IMR-90 (cell line): ENCODE data around the gene TRIM37. TPM values are rescaled to one million over a fixed set of nuclear protein-coding genes. Genes with fewer than 3 reads are reported as not detected.

Experiments
- ATAC-seq: fragments of 200-7000 bp; cut with Tn5 transposase; 2 replicates; pipeline ENCODE4 v1.9.1; 2020; ENCODE audit warnings: low read depth, mild to moderate bottlenecking, moderate library complexity
- BruUV-seq: library from RNA; stranded (reverse); fragments of 400-500 nt; replicated peaks from 2 replicates; lab custom pipeline; 2021; lab: Mats Ljungman, UMichigan
- CTCF ChIA-PET: fragments of 300-600 bp; formaldehyde crosslinking; extraction: SDS; loops from one replicate; lab custom pipeline; 2021; ENCODE audit warnings: antibody characterized with exemption; lab: Yijun Ruan, JAX
- POLR2A ChIA-PET: fragments of 300-600 bp; sonication (Branson Sonifier 250); formaldehyde crosslinking; loops from one replicate; lab custom pipeline; 2022; ENCODE audit warnings: antibody characterized with exemption; ENCODE audit not compliant: unreplicated experiment; lab: Charles Lee
- DNase-seq: peaks from one replicate; pipeline ENCODE4 v3.0.0; 2013
- H2AFZ ChIP-seq: replicated peaks from 2 replicates; pipeline ENCODE3; 2013; ENCODE audit warnings: low read length, mild to moderate bottlenecking; ENCODE audit not compliant: poor library complexity
- H2AK5ac ChIP-seq: 2 replicates; pipeline ENCODE4 v1.6.1; 2013; ENCODE audit warnings: low read depth, low read length, inconsistent platforms
- H2AK9ac ChIP-seq: replicated peaks from 2 replicates; pipeline ENCODE3; 2013; ENCODE audit warnings: mild to moderate bottlenecking, low read depth, low read length, moderate library complexity; ENCODE audit not compliant: poor library complexity
- H2BK120ac ChIP-seq: 2 replicates; pipeline ENCODE4 v1.6.1; 2013; ENCODE audit warnings: low read depth, low read length, inconsistent platforms
- H2BK15ac ChIP-seq: 3 replicates; pipeline ENCODE4 v1.6.1; 2013; ENCODE audit warnings: low read depth, low read length, inconsistent platforms
- H2BK20ac ChIP-seq: 2 replicates; pipeline ENCODE4 v1.6.1; 2013; ENCODE audit warnings: low read depth, mild to moderate bottlenecking, inconsistent platforms, low read length, moderate library complexity
- H2BK5ac ChIP-seq: 2 replicates; pipeline ENCODE4 v1.6.1; 2013; ENCODE audit warnings: mild to moderate bottlenecking, low read depth, low read length, inconsistent platforms; ENCODE audit not compliant: poor library complexity, severe bottlenecking
- H3K14ac ChIP-seq: replicated peaks from 2 replicates; pipeline ENCODE4 v1.6.1; 2013; ENCODE audit warnings: low read depth, low read length, inconsistent platforms
- H3K18ac ChIP-seq: 2 replicates; pipeline ENCODE4 v1.6.1; 2013; ENCODE audit warnings: low read depth, low read length, control low read depth
- H3K23ac ChIP-seq: 2 replicates; pipeline ENCODE4 v1.6.1; 2013; ENCODE audit warnings: low read depth, low read length, inconsistent platforms
- H3K27ac ChIP-seq: 2 replicates; pipeline ENCODE4 v1.5.1; 2013; ENCODE audit warnings: mild to moderate bottlenecking, control low read depth, low read length; ENCODE audit not compliant: insufficient read depth
- H3K27me3 ChIP-seq: 2 replicates; pipeline ENCODE4 v1.6.1; 2013; ENCODE audit warnings: low read length; ENCODE audit not compliant: control insufficient read depth, insufficient read depth
- H3K36me3 ChIP-seq: 2 replicates; pipeline ENCODE4 v1.6.1; 2013; ENCODE audit warnings: low read length, mixed read lengths; ENCODE audit not compliant: control insufficient read depth, insufficient read depth
- H3K4ac ChIP-seq: 2 replicates; pipeline ENCODE4 v1.6.1; 2013; ENCODE audit warnings: low read depth, low read length, inconsistent platforms
- H3K4me1 ChIP-seq: 2 replicates; pipeline ENCODE4 v1.6.1; 2013; ENCODE audit warnings: low read length, mixed read lengths; ENCODE audit not compliant: control insufficient read depth, insufficient read depth
- H3K4me2 ChIP-seq: 2 replicates; pipeline ENCODE4 v1.6.1; 2013; ENCODE audit warnings: low read depth, mild to moderate bottlenecking, control low read depth, low read length, moderate library complexity
- H3K4me3 ChIP-seq: 2 replicates; pipeline ENCODE4 v1.5.1; 2013; ENCODE audit warnings: low read depth, mild to moderate bottlenecking, control low read depth, low read length, moderate library complexity; ENCODE audit not compliant: insufficient read depth
- H3K56ac ChIP-seq: 2 replicates; pipeline ENCODE4 v1.6.1; 2013; ENCODE audit warnings: low read length, inconsistent platforms; ENCODE audit not compliant: insufficient read depth; ENCODE audit errors: extremely low read depth
- H3K79me1 ChIP-seq, 2 experiments: 2 replicates each; pipeline ENCODE4 v1.6.1; 2013; ENCODE audit warnings: low read length in 2 of 2, inconsistent platforms in 1 of 2, low read depth in 1 of 2
- H3K9ac ChIP-seq: 2 replicates; pipeline ENCODE4 v1.6.1; 2013; ENCODE audit warnings: low read depth, low read length, control low read depth
- H3K9me1 ChIP-seq: 2 replicates; pipeline ENCODE4 v1.6.1; 2013; ENCODE audit warnings: low read length, inconsistent platforms; ENCODE audit not compliant: insufficient read depth
- H3K9me3 ChIP-seq: 2 replicates; pipeline ENCODE4 v1.6.1; 2013; ENCODE audit warnings: low read length; ENCODE audit not compliant: control insufficient read depth, insufficient read depth
- H4K20me1 ChIP-seq: 2 replicates; pipeline ENCODE4 v1.6.1; 2013; ENCODE audit warnings: low read length, inconsistent platforms; ENCODE audit not compliant: insufficient read depth
- H4K5ac ChIP-seq: 2 replicates; pipeline ENCODE4 v1.6.1; 2013; ENCODE audit warnings: mild to moderate bottlenecking, low read depth, low read length, control low read depth
- H4K8ac ChIP-seq, 2 experiments: 2 replicates each; pipeline ENCODE4 v1.6.1; 2013; ENCODE audit warnings: low read depth in 2 of 2, low read length in 2 of 2, control low read depth in 1 of 2, inconsistent platforms in 1 of 2
- H4K91ac ChIP-seq: 2 replicates; pipeline ENCODE4 v1.6.1; 2013; ENCODE audit warnings: low read depth, low read length, inconsistent platforms; ENCODE audit not compliant: insufficient read depth
- CEBPB ChIP-seq: IDR thresholded peaks from 2 replicates; pipeline ENCODE4 v1.6.1; 2012; ENCODE audit warnings: low read depth, low read length, improper control_type of control experiment
- CHD1 ChIP-seq: IDR thresholded peaks from 2 replicates; pipeline ENCODE4 v1.6.1; 2012; ENCODE audit warnings: low read depth, low read length, improper control_type of control experiment
- FOS ChIP-seq: fragments of 150-350 bp; IDR thresholded peaks from 2 replicates; pipeline ENCODE4 v1.6.1; 2016; ENCODE audit warnings: low read depth, low read length
- MAFK ChIP-seq: IDR thresholded peaks from 2 replicates; pipeline ENCODE4 v1.6.1; 2012; ENCODE audit warnings: low read depth, low read length, improper control_type of control experiment
- MAZ ChIP-seq: IDR thresholded peaks from 2 replicates; pipeline ENCODE4 v1.6.1; 2012; ENCODE audit warnings: low read depth, mild to moderate bottlenecking, low read length, improper control_type of control experiment, moderate library complexity, borderline replicate concordance
- MXI1 ChIP-seq: IDR thresholded peaks from 2 replicates; pipeline ENCODE4 v1.6.1; 2012; ENCODE audit warnings: low read depth, mild to moderate bottlenecking, low read length, moderate library complexity, borderline replicate concordance
- POLR2A ChIP-seq: IDR thresholded peaks from 2 replicates; pipeline ENCODE4 v1.6.1; 2012; ENCODE audit warnings: mild to moderate bottlenecking, low read depth, low read length
- RAD21 ChIP-seq: IDR thresholded peaks from 2 replicates; pipeline ENCODE4 v1.6.1; 2012; ENCODE audit warnings: low read length, improper control_type of control experiment
- SMC3 ChIP-seq: fragments of 150-350 bp; IDR thresholded peaks from 2 replicates; pipeline ENCODE4 v1.6.1; 2016; ENCODE audit warnings: low read depth, mild to moderate bottlenecking, antibody characterized with exemption, low read length, moderate library complexity
- WGBS, 2 experiments: methylation state at CpG; one replicate each; pipeline versions ENCODE4 v1.1.5 to v1.1.7; 2013; ENCODE audit warnings: missing lambda C conversion rate in 2 of 2; ENCODE audit not compliant: insufficient read length in 1 of 2; ENCODE audit errors: extremely low coverage in 2 of 2; 5-methylcytosine and 5-hydroxymethylcytosine counted together
- dilution Hi-C: fragments of 300-500 bp; cut with HindIII; formaldehyde crosslinking; loops from one replicate; pipeline ENCODE4 v1.14.3; 2018; ENCODE audit warnings: low sequenced_read_pairs; ENCODE audit not compliant: unreplicated experiment
- in situ Hi-C: fragments of 300-500 bp; cut with MboI; formaldehyde crosslinking; loops from 3 replicates; pipeline ENCODE4 v1.14.3; 2019; ENCODE audit warnings: low sequenced_read_pairs, inconsistent platforms, mixed read lengths
- intact Hi-C: fragments of 100-400 bp; cut with micrococcal nuclease; formaldehyde crosslinking; loops from 2 replicates; pipeline ENCODE4 v1.10.0; 2022
- polyA plus RNA-seq, 3 experiments: library from polyadenylated mRNA; depleted of rRNA; stranded (reverse); fragments of >200 nt; gene quantifications; 2 replicates each; pipeline ENCODE4 v1.2.3, GENCODE V29; 2012; ENCODE audit warnings: low replicate concordance in 1 of 3
- total RNA-seq: library from RNA; depleted of rRNA; stranded (reverse); fragments of >200 nt; gene quantifications from 2 replicates; pipeline ENCODE4 v1.2.3, GENCODE V29; 2012
- TF ChIP-seq, protein P1 (sequence below): fragments of 150-350 bp; IDR thresholded peaks from 2 replicates; pipeline ENCODE4 v1.6.1; 2017; ENCODE audit warnings: mild to moderate bottlenecking, antibody characterized with exemption, low read length, low read depth
- TF ChIP-seq, protein P2 (sequence below): fragments of 150-350 bp; IDR thresholded peaks from 2 replicates; pipeline ENCODE4 v1.6.1; 2016; ENCODE audit warnings: low read depth, mild to moderate bottlenecking, low read length, moderate library complexity, borderline replicate concordance

The TRIM37 gene
- total and polyA plus RNA-seq, 2 of the 4 experiments (the other 2 are of a cell fraction): 12.1 to 24.9 TPM

DNA sequence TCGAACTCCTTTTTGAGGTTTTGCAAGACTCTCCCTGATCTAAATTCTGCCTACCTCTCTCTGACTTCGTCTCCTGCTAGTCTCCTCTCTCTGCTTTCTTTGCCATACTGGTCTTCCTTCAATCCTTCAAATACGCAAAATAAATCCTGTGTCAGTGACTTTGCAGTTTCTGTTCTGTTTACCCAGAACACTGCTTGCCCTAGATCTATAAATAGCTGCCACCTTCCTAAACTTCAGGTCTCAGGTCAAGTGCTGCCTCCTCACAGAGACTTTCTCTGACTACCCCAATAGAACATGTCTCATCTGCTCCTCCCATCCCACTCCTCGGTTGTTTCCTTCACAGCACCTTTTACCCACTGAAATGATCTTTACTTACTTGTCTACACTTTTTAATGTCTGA, 78.9 kb downstream of the TRIM37 start:
- intact Hi-C loops: no loop called here
- no peak overlapping the region for H3K27ac ChIP-seq
- CTCF ChIA-PET: no interaction called here
- no peaks in the 10 kb centered on the region for H3K9me1 ChIP-seq
- H2BK15ac ChIP-seq: no peak overlapping the region
- no peak overlapping the region for H2AK9ac ChIP-seq
- ATAC-seq (no peak), DNase-seq (no peak)
- peaks cover 2% of the 10 kb centered on the region; the same call in 1 of the 2 replicates for H3K4me1 ChIP-seq
- no peak overlapping the region for H4K5ac ChIP-seq
- no peak overlapping the region for H3K4me3 ChIP-seq
- peaks cover 4% of the 10 kb centered on the region for H3K36me3 ChIP-seq
- WGBS, 2 experiments: 100% methylated on average over 2 of the region's 4 CpGs; no CpG with 5 or more reads in 1 of the 2 experiments
- H2BK120ac ChIP-seq: no peak overlapping the region
- H3K9me3 ChIP-seq: no peaks in the 10 kb centered on the region
- dilution Hi-C loops: no loop called here
- no peak overlapping the region for H4K91ac ChIP-seq
- no peak overlapping the region for H3K9ac ChIP-seq
- no TSS peak for BruUV-seq
- no peak overlapping the region for H3K23ac ChIP-seq
- in situ Hi-C loops: no loop called here
- no peak overlapping the region for H4K8ac ChIP-seq
- H3K14ac ChIP-seq: no peak overlapping the region
- no peak overlapping the region for H2AFZ ChIP-seq
- H2BK5ac ChIP-seq: no peak overlapping the region
- no peak for TF ChIP-seq MXI1
- TF ChIP-seq MAZ: no peak
- no peak for TF ChIP-seq SMC3
- no peak for TF ChIP-seq RAD21
- TF ChIP-seq POLR2A: no peak
- no peak for TF ChIP-seq CHD1
- TF ChIP-seq, protein P1, sequence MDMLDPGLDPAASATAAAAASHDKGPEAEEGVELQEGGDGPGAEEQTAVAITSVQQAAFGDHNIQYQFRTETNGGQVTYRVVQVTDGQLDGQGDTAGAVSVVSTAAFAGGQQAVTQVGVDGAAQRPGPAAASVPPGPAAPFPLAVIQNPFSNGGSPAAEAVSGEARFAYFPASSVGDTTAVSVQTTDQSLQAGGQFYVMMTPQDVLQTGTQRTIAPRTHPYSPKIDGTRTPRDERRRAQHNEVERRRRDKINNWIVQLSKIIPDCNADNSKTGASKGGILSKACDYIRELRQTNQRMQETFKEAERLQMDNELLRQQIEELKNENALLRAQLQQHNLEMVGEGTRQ: no peak
- no peak for TF ChIP-seq CEBPB
- TF ChIP-seq, protein P2, sequence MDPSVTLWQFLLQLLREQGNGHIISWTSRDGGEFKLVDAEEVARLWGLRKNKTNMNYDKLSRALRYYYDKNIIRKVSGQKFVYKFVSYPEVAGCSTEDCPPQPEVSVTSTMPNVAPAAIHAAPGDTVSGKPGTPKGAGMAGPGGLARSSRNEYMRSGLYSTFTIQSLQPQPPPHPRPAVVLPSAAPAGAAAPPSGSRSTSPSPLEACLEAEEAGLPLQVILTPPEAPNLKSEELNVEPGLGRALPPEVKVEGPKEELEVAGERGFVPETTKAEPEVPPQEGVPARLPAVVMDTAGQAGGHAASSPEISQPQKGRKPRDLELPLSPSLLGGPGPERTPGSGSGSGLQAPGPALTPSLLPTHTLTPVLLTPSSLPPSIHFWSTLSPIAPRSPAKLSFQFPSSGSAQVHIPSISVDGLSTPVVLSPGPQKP: no peak
- no peak for TF ChIP-seq FOS
- TF ChIP-seq MAFK: no peak
- H2AK5ac ChIP-seq: no peak overlapping the region
- POLR2A ChIA-PET: no interaction called here
- H4K20me1 ChIP-seq: no peaks in the 10 kb centered on the region
- H3K56ac ChIP-seq: no peak overlapping the region
- H2BK20ac ChIP-seq: no peak overlapping the region
- no peak overlapping the region for H3K4me2 ChIP-seq
- no peak overlapping the region for H3K4ac ChIP-seq
- H3K27me3 ChIP-seq: no peaks in the 10 kb centered on the region
- no peak overlapping the region for H3K18ac ChIP-seq
- H3K79me1 ChIP-seq: peaks cover 0 to 3% of the 10 kb centered on the region in 2 experiments; a peak in 2 of 4 replicates
